ENCODE measurements around the gene CSNK2A1.

DNA sequence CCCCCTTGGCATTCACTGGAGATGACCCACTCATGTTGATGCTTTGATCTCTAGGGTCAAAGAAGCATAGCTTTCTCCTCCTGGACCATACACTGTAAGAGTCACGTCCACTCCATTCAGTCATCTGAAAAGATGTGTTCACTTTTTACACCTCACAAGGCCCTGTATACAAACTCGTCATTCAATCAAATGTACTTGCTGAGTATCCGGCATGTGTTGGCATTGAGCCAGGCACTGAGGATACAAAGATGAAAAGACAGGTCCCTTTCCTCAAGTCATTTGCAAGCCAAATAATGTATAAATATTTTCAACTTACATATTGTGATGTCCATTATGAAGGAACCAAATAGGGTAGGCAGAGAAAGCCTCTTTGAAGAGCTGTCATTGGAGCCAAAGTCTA is 32.6 kb upstream of the CSNK2A1 start:
- TF ChIP-seq CTCF (IDR thresholded peaks at IDR 0.05; ENCODE audit: insufficient read depth, low read length, poor library complexity, severe bottlenecking) (no peak), EZH2phosphoT487 (conservative IDR thresholded peaks at IDR 0.05; ENCODE audit: low read length) (no peak)

Measured in SU-DHL-6 (cell line).